ENCODE results near the gene ASTN2. TPM values are rescaled to one million over a fixed set of nuclear protein-coding genes. Genes with fewer than 3 reads are reported as not detected.

Gene ASTN2
- total RNA-seq, 1 donor from 2014 or later, result 29.0 TPM

DNA sequence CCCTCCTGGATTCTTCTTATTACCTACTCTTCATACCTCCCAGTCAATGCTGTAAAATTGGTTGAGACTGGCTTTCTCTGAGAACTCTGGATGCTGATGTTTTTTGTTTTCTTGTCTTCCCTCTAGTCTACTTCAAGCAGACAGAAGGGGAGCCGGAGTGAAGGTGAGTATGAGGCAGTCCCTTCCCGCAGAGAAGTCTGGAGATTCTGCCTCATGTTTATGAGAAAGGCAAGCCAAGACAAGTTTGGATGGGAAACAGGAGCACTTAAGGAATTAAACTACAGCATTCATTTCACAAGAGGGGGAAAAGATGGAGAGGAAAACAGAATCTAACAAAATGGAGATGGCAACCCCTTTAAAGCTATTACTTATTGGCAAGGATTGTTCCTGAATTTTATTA, 481.6 kb downstream of the ASTN2 start:
- no peak for DNase-seq (ENCODE audit: low spot score, unreplicated experiment)
- Mint-ChIP-seq H3K4me3 (ENCODE audit: low read depth) (no peak overlapping the region), H3K27ac (no peak overlapping the region), H3K36me3 (ENCODE audit: insufficient read depth) (no peaks in the 10 kb centered on the region), H3K4me1 (ENCODE audit: low read depth) (peaks cover 15% of the 10 kb centered on the region), H3K27me3 (peaks cover 7% of the 10 kb centered on the region), H3K9me3 (ENCODE audit: low read depth) (peaks cover 3% of the 10 kb centered on the region)
- TF ChIP-seq, protein P1, sequence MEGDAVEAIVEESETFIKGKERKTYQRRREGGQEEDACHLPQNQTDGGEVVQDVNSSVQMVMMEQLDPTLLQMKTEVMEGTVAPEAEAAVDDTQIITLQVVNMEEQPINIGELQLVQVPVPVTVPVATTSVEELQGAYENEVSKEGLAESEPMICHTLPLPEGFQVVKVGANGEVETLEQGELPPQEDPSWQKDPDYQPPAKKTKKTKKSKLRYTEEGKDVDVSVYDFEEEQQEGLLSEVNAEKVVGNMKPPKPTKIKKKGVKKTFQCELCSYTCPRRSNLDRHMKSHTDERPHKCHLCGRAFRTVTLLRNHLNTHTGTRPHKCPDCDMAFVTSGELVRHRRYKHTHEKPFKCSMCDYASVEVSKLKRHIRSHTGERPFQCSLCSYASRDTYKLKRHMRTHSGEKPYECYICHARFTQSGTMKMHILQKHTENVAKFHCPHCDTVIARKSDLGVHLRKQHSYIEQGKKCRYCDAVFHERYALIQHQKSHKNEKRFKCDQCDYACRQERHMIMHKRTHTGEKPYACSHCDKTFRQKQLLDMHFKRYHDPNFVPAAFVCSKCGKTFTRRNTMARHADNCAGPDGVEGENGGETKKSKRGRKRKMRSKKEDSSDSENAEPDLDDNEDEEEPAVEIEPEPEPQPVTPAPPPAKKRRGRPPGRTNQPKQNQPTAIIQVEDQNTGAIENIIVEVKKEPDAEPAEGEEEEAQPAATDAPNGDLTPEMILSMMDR (IDR thresholded peaks at IDR 0.05; ENCODE audit: unreplicated experiment), result no peak

DNA sequence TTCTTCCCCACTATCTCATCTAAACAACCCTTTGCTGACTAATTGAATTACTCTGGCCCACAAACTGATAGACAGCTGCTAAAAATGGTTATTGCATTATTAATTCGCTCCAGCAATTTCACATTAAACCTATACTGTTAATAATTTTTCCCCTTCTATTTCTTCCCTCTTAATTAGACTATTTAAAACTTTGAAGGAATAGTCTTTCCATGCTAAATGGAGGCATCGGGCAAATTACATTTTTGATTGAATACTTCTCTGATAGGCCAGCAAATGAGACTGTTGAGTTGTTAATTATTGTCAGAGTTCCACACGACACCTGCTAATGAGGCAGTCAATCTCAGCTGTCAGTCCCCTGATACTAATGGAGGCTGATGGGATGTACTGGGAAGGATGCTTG, 485.2 kb downstream of the ASTN2 start:
- TF ChIP-seq, protein P1 (IDR thresholded peaks at IDR 0.05; ENCODE audit: unreplicated experiment), result no peak
- H3K9me3 Mint-ChIP-seq (ENCODE audit: low read depth), result no peaks in the 10 kb centered on the region
- H3K27ac Mint-ChIP-seq, result peak overlapping the region; percentile 76
- peaks cover 9% of the 10 kb centered on the region for H3K27me3 Mint-ChIP-seq
- H3K4me3 Mint-ChIP-seq (ENCODE audit: low read depth), result no peak overlapping the region
- DNase-seq (ENCODE audit: low spot score, unreplicated experiment), result no peak
- H3K4me1 Mint-ChIP-seq (ENCODE audit: low read depth), result peaks cover 17% of the 10 kb centered on the region
- no peaks in the 10 kb centered on the region for H3K36me3 Mint-ChIP-seq (ENCODE audit: insufficient read depth)

DNA sequence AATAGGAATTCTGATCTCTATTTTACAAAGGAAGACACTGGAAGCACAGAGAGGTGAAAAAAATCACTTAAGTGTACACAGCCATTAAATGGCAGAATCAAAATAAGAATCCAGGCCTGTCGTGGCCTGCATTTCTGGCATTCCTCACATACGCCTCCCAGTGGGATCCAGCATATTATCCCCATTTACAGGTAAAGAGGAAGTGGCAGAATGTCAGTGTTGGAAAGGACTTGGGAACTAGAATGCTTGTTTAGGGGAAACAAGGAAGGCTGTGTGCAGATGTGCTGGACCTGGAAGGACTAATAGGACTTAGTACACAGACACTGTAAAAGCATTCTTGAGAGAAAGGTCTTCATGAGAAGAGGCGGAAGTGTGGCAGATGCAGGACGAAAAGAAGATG, 486.0 kb downstream of the ASTN2 start:
- Mint-ChIP-seq H3K36me3 (ENCODE audit: insufficient read depth) (no peaks in the 10 kb centered on the region), H3K4me3 (ENCODE audit: low read depth) (no peak overlapping the region), H3K4me1 (ENCODE audit: low read depth) (peaks cover 17% of the 10 kb centered on the region), H3K9me3 (ENCODE audit: low read depth) (no peaks in the 10 kb centered on the region), H3K27me3 (peaks cover 9% of the 10 kb centered on the region), H3K27ac (no peak overlapping the region)
- TF ChIP-seq, protein P1 (IDR thresholded peaks at IDR 0.05; ENCODE audit: unreplicated experiment), result no peak
- no peak for DNase-seq (ENCODE audit: low spot score, unreplicated experiment)

DNA sequence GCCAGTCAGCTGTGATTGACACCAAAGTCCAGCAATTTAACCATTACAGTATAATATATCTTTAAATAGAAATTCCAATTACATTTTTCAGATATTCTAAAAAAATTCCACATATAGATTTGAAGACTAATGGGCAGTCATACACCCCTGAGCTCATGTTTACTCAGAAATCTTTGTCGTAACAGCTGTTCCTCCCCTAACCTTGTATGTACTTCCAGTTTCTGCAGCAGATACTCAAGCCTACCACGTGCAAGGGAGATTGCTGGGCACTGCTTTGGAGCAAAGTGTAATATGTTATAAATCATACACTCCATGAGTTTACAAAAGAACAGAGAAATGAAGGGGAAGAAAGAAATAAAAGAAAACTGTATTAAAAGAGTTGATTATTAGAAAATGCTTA, 486.6 kb downstream of the ASTN2 start:
- Mint-ChIP-seq H3K27me3 (peaks cover 9% of the 10 kb centered on the region), H3K27ac (peak overlapping the region; percentile 73), H3K4me1 (ENCODE audit: low read depth) (peaks cover 17% of the 10 kb centered on the region), H3K4me3 (ENCODE audit: low read depth) (no peak overlapping the region), H3K9me3 (ENCODE audit: low read depth) (no peaks in the 10 kb centered on the region), H3K36me3 (ENCODE audit: insufficient read depth) (no peaks in the 10 kb centered on the region)
- no peak for DNase-seq (ENCODE audit: low spot score, unreplicated experiment)
- TF ChIP-seq, protein P1 (IDR thresholded peaks at IDR 0.05; ENCODE audit: unreplicated experiment), result no peak

DNA sequence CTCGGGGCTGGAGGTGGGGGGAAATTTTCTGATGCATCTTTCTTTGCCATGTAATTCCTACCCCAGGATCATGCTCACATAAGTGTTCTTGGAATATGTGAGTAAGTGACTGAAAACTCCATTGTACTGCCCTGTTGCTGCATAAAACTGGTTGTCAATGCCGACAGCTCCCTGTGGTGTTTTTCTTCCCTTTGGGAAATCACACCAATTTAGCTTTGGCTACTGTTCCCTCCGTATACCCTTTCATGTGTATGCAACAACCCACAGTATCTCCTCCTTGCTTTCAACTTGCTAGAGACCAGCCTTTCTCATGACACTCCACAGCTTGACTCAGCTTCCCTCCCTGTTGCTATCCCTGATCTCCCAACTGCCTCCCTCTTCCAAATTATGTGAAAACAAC, 487.1 kb downstream of the ASTN2 start:
- no peak for DNase-seq (ENCODE audit: low spot score, unreplicated experiment)
- H3K36me3 Mint-ChIP-seq (ENCODE audit: insufficient read depth), result no peaks in the 10 kb centered on the region
- peaks cover 9% of the 10 kb centered on the region for H3K27me3 Mint-ChIP-seq
- H3K9me3 Mint-ChIP-seq (ENCODE audit: low read depth), result no peaks in the 10 kb centered on the region
- TF ChIP-seq, protein P1 (IDR thresholded peaks at IDR 0.05; ENCODE audit: unreplicated experiment), result no peak
- H3K4me3 Mint-ChIP-seq (ENCODE audit: low read depth), result no peak overlapping the region
- H3K4me1 Mint-ChIP-seq (ENCODE audit: low read depth), result peaks cover 17% of the 10 kb centered on the region
- no peak overlapping the region for H3K27ac Mint-ChIP-seq

Data from progenitor cell of endocrine pancreas (in vitro differentiated cells).